NCI-H446 treated with DMSO at 0.1 percent for 48 hours (cell line): Measurements from ENCODE around the gene BACE2.

Experiments
- DNase-seq: peaks from one replicate; lab custom pipeline; 2025; lab: John Stamatoyannopoulos, UW

The BACE2 gene

GRCh38 chr21:41148798-41149197 is 19.2 kb upstream of the BACE2 start:
- no peak for DNase-seq

GRCh38 chr21:41149199-41149598 is 18.8 kb upstream of the BACE2 start:
- DNase-seq: no peak

GRCh38 chr21:41152147-41152546 is 15.8 kb upstream of the BACE2 start:
- no peak for DNase-seq

GRCh38 chr21:41153443-41153842 is 14.5 kb upstream of the BACE2 start:
- no peak for DNase-seq

GRCh38 chr21:41156142-41156541 is 11.8 kb upstream of the BACE2 start:
- no peak for DNase-seq

GRCh38 chr21:41158026-41158425 is 9.9 kb upstream of the BACE2 start:
- no peak for DNase-seq

- DNase-seq: no peak
Measured at GRCh38 chr21:41160036-41160435, 7.9 kb upstream of the BACE2 start.

GRCh38 chr21:41161428-41161827 is 6.5 kb upstream of the BACE2 start:
- DNase-seq: no peak

GRCh38 chr21:41162096-41162495 is 5.9 kb upstream of the BACE2 start:
- no peak for DNase-seq

- DNase-seq: no peak
Measured at GRCh38 chr21:41163091-41163490, 4.9 kb upstream of the BACE2 start.

GRCh38 chr21:41164052-41164451 is 3.9 kb upstream of the BACE2 start:
- no peak for DNase-seq

GRCh38 chr21:41164981-41165655 is 2.8 kb upstream of the BACE2 start:
- no peak for DNase-seq

- no peak for DNase-seq
Measured at GRCh38 chr21:41166884-41167283, 1.1 kb upstream of the BACE2 start.

- DNase-seq: no peak
Measured at GRCh38 chr21:41168391-41169257, 664 bp downstream of the BACE2 start.

- no peak for DNase-seq
Measured at GRCh38 chr21:41169258-41169576, 1.3 kb downstream of the BACE2 start.

- no peak for DNase-seq
Measured at GRCh38 chr21:41169701-41170100, 1.7 kb downstream of the BACE2 start.

- no peak for DNase-seq
Measured at GRCh38 chr21:41170442-41170841, 2.5 kb downstream of the BACE2 start.

GRCh38 chr21:41170859-41171609 is 3.1 kb downstream of the BACE2 start:
- no peak for DNase-seq

- no peak for DNase-seq
Measured at GRCh38 chr21:41175080-41175479, 7.1 kb downstream of the BACE2 start.

- DNase-seq: no peak
Measured at GRCh38 chr21:41176846-41177245, 8.9 kb downstream of the BACE2 start.

GRCh38 chr21:41180752-41181151 is 12.8 kb downstream of the BACE2 start:
- DNase-seq: no peak

GRCh38 chr21:41182547-41182946 is 14.6 kb downstream of the BACE2 start:
- no peak for DNase-seq

GRCh38 chr21:41183575-41183974 is 15.6 kb downstream of the BACE2 start:
- no peak for DNase-seq
